HG03139 (cell line): ENCODE data around the gene FAM47E.

Source experiments
- ATAC-seq: cut with Tn5 transposase; IDR thresholded peaks from one replicate; pipeline ENCODE4 v1.9.1; 2021; ENCODE audit not compliant: unreplicated experiment

FAM47E gene

GRCh38 chr4:76298227-76298626 lies 46.7 kb downstream of the FAM47E start:
- ATAC-seq: no peak

GRCh38 chr4:76300012-76300411 lies 48.5 kb downstream of the FAM47E start:
- ATAC-seq: no peak

GRCh38 chr4:76301068-76301774 lies 49.7 kb downstream of the FAM47E start:
- ATAC-seq: peak; percentile 97

- no peak for ATAC-seq
Observed at GRCh38 chr4:76301775-76302162, 50.2 kb downstream of the FAM47E start.

GRCh38 chr4:76302826-76303438 lies 51.4 kb downstream of the FAM47E start:
- no peak for ATAC-seq

DNA sequence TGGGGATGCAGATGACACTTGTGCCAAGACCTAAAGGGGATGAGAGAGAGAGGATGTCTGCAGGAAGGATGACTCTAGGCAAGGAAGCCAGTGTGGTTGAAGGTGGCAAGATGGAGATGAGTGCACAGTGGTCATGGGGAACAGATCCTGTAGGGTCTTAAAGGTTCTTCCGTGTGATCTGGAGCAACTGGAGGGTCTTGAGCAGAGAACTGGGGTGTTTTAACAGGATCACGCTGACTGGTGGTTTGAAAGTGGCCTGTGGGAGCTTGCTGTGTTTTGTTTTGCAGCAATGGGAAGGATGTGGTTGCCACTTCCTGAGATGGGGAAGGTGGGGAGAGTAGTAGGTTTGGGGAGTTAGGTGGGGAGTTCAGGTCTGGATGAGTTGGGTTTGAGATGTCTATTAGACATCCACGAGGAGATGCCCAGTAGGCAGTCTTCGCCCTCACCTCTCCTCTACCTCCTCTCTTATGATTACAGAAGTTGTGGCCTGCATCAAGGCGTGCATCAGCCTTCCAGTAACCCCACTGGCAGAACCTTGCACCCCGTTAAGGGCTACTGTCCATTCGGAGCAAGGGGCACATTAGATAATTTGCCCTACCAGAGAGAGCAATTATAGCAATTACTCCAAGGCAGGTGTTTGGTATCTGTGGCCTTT lies 53.6 kb downstream of the FAM47E start:
- ATAC-seq: no peak

DNA sequence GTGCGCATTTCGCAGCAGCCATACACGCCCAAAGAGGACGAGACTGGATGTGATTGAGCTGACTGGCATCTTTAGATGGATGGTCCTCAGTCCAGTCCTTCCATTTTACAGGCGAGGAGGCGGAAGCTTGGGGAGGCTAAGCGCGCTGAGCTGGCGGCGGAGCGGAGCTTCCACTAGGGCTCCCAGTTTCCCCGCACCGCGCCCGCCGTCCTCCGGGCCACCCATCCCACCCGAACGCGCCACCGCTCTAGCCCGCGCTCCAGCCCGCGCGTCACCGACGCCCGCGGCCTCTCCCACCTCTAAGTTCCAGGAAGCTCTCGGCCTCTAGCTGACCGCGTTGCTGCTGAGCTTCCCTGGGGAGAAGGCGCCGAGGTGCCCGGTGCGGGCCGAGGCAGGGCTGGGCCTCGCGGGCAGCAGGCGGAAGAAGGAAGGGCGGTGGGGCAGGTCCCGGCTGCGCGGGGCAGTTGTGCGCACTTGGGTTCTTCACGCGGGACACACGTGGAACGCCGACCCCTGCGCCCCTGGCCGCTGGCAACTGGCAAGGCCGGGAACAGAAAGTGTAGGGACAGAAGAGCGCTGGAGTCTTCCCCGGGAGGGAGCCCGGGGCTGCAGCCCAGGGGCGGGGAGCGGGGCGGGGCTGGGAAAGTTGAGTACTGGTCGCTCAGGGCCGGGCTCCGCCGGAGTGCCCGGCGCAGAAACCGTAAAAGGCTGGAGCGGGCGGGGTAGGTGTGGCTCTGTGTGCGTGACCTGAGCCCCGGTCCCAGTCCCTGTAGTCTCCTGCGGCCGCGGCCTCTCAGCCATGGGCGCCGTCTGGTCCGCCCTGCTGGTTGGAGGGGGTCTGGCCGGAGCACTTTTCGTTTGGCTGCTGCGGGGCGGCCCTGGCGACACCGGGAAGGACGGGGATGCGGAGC lies 54.7 kb downstream of the FAM47E start, which contains the start of gene STBD1:
STBD1 (plus strand) TSS at position 763 of the 911 bp plus-strand sequence; CDS start at position 800, 37 bp downstream.
- ATAC-seq: no peak

GRCh38 chr4:76306882-76307659 lies 55.5 kb downstream of the FAM47E start:
- ATAC-seq: no peak

- no peak for ATAC-seq
Observed at GRCh38 chr4:76307660-76308014, 56.1 kb downstream of the FAM47E start.

DNA sequence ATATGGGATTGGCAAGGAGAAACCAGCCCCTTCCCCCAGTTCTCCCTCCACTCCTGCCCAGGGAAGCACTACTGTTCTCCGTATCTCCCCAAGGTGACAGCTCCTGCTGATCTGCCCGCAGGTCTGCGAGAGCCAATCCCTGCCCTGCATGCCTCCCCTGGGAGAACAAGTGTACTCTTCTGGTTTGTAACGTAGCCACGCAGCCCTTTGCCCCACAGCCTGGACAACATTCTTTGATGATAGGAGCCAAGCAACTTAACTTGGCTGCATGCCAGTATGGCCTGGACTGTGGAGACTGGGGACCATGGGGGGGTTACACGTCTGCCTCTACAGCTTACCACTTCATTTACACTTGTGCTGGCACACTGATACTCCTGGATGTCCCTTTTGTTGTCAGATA lies 57.0 kb downstream of the FAM47E start:
- ATAC-seq: no peak

DNA sequence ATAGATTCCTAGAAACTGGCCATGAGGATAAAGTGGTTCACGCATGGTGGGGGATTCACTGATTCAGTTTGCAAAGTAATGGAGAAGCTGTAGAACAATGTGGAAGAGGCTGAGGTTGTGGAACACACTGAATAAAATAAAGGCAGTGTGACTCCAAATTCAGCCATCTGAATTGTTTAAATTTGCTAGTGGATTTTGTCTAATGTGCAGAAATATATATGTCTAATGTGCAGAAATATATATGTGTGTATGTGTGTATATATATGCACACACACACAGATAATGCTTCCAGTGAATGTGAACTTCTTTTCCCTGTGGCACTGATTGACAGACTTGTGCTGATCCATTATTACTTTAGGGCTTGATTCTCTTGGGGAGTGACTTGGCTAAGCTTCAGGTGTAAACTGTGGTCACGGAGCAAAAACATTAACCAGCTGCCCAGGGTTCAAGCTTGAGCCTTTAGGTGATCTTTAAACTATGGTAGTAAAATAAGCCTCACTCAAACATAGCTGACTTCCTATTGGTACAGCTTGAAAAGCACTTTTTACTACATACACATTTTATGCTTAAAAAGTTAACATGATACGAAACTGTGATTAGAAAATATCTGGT lies 58.5 kb downstream of the FAM47E start:
- ATAC-seq: no peak

GRCh38 chr4:76310683-76311082 lies 59.2 kb downstream of the FAM47E start:
- ATAC-seq: no peak

DNA sequence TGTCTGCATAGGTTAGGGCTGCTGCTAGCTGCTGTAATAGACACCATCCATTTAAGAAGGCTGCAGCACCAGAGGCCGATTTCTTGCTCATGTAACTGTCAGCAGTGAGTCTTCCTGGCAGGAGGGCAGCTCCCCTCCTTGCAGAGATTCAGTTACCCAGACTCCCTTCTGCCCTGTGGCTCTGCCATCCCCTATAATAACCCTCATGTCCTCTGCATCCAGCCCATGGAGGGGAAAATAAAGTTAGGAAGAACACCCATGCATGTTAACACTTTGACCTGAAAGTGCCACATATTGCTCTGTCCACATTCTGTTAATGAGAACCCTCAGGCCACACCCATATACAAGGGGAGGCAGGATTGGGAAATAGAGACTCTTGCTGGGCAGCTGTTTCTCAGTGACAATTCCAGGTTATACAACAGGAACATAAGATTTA lies 60.4 kb downstream of the FAM47E start:
- no peak for ATAC-seq

- no peak for ATAC-seq
Observed at GRCh38 chr4:76312457-76312856, 60.9 kb downstream of the FAM47E start.

GRCh38 chr4:76313547-76313946 lies 62.0 kb downstream of the FAM47E start:
- no peak for ATAC-seq

- ATAC-seq: no peak
Observed at GRCh38 chr4:76315267-76315918, 63.9 kb downstream of the FAM47E start.

- no peak for ATAC-seq
Observed at GRCh38 chr4:76316131-76316530, 64.6 kb downstream of the FAM47E start.

- no peak for ATAC-seq
Observed at GRCh38 chr4:76322236-76322635, 70.7 kb downstream of the FAM47E start.

GRCh38 chr4:76325072-76325471 lies 73.6 kb downstream of the FAM47E start:
- no peak for ATAC-seq
